Osteocyte (in vitro differentiated cells): ENCODE results near the gene FAM20C. TPM values are rescaled to one million over a fixed set of nuclear protein-coding genes. Genes with fewer than 3 reads are reported as not detected.

Experiments
- DNase-seq: peaks from one replicate; pipeline ENCODE4 v3.0.0; 2021; ENCODE audit warnings: mixed read lengths; ENCODE audit not compliant: unreplicated experiment; ENCODE audit errors: extremely low spot score
- H3K27ac Mint-ChIP-seq: one replicate; pipeline ENCODE4 v1.8.0; 2021; ENCODE audit warnings: mild to moderate bottlenecking, mixed read lengths; ENCODE audit not compliant: unreplicated experiment
- H3K27me3 Mint-ChIP-seq: one replicate; pipeline ENCODE4 v1.8.0; 2021; ENCODE audit warnings: mixed read lengths; ENCODE audit not compliant: unreplicated experiment
- H3K36me3 Mint-ChIP-seq: one replicate; pipeline ENCODE4 v1.8.0; 2021; ENCODE audit warnings: mixed read lengths; ENCODE audit not compliant: unreplicated experiment
- H3K4me1 Mint-ChIP-seq: one replicate; pipeline ENCODE4 v1.8.0; 2021; ENCODE audit warnings: mixed read lengths; ENCODE audit not compliant: unreplicated experiment
- H3K4me3 Mint-ChIP-seq: one replicate; pipeline ENCODE4 v1.8.0; 2021; ENCODE audit warnings: mild to moderate bottlenecking, moderate library complexity, mixed read lengths; ENCODE audit not compliant: unreplicated experiment
- H3K9me3 Mint-ChIP-seq: one replicate; pipeline ENCODE4 v1.8.0; 2021; ENCODE audit warnings: mixed read lengths; ENCODE audit not compliant: unreplicated experiment
- CTCF ChIP-seq: fragments of 200-600 bp; sonication (generic); IDR thresholded peaks from 2 replicates; pipeline ENCODE4 v1.5.0; 2021; ENCODE audit warnings: antibody characterized with exemption, mild to moderate bottlenecking, moderate library complexity
- total RNA-seq: library from RNA; stranded (reverse); gene quantifications from 2 replicates; pipeline ENCODE4 v1.2.1, GENCODE V29; 2021

FAM20C gene
- total RNA-seq, 1 donor from 2014 or later, result 143 TPM

- H3K4me3 Mint-ChIP-seq, result no peak overlapping the region
- H3K27me3 Mint-ChIP-seq, result peaks cover 36% of the 10 kb centered on the region
- no peaks in the 10 kb centered on the region for H3K9me3 Mint-ChIP-seq
Observed at GRCh38 chr7:288671-289101, 96.3 kb downstream of the FAM20C start.

GRCh38 chr7:289209-289755 is 96.9 kb downstream of the FAM20C start:
- no peak overlapping the region for H3K4me3 Mint-ChIP-seq
- peaks cover 6% of the 10 kb centered on the region for H3K4me1 Mint-ChIP-seq
- TF ChIP-seq CTCF, result no peak
- H3K27me3 Mint-ChIP-seq, result peaks cover 36% of the 10 kb centered on the region
- H3K36me3 Mint-ChIP-seq, result no peaks in the 10 kb centered on the region
- no peaks in the 10 kb centered on the region for H3K9me3 Mint-ChIP-seq
- DNase-seq, result no peak
- no peak overlapping the region for H3K27ac Mint-ChIP-seq

More at GRCh38 chr7:288671-289101, 96.3 kb downstream of the FAM20C start:
- no peak for DNase-seq
- TF ChIP-seq CTCF, result no peak
- no peaks in the 10 kb centered on the region for H3K36me3 Mint-ChIP-seq
- H3K27ac Mint-ChIP-seq, result no peak overlapping the region
- peaks cover 5% of the 10 kb centered on the region for H3K4me1 Mint-ChIP-seq

GRCh38 chr7:289756-290553 is 97.6 kb downstream of the FAM20C start, which contains the start of gene FOXL3:
TSS of gene FOXL3 (plus strand) at chr7:290170. CDS start at chr7:290170, 0 bp downstream.
- Mint-ChIP-seq H3K27me3 (peaks cover 31% of the 10 kb centered on the region), H3K27ac (no peak within 1 kb of the TSS), H3K36me3 (no peaks in the 10 kb centered on the region), H3K9me3 (no peaks in the 10 kb centered on the region), H3K4me3 (no peak within 1 kb of the TSS), H3K4me1 (peaks cover 8% of the 10 kb centered on the region)
- TF ChIP-seq CTCF, result no peak
- DNase-seq, result no peak

- no peak overlapping the region for H3K27ac Mint-ChIP-seq
- no peaks in the 10 kb centered on the region for H3K36me3 Mint-ChIP-seq
- DNase-seq, result no peak
- peaks cover 12% of the 10 kb centered on the region for H3K4me1 Mint-ChIP-seq
- no peaks in the 10 kb centered on the region for H3K9me3 Mint-ChIP-seq
- no peak for TF ChIP-seq CTCF
- H3K4me3 Mint-ChIP-seq, result no peak overlapping the region
- H3K27me3 Mint-ChIP-seq, result peaks cover 24% of the 10 kb centered on the region
Observed at GRCh38 chr7:290554-291372, 98.4 kb downstream of the FAM20C start.
